H1 (cell line): Measurements from ENCODE around the gene PEX14. TPM values are rescaled to one million over a fixed set of nuclear protein-coding genes. Genes with fewer than 3 reads are reported as not detected.
A peak's percentile ranks its signal among the peaks of the same experiment; 100 is the strongest.

Experiments used
- CTCF ChIA-PET: fragments of 300-600 bp; sonication (Branson Sonifier 250); formaldehyde crosslinking; loops from one replicate; lab custom pipeline; 2021; ENCODE audit not compliant: partially characterized antibody; lab: Charles Lee
- POLR2A ChIA-PET: fragments of 300-600 bp; sonication (Branson Sonifier 250); formaldehyde crosslinking; loops from one replicate; lab custom pipeline; 2021; ENCODE audit warnings: inconsistent platforms; ENCODE audit not compliant: partially characterized antibody; lab: Charles Lee
- DNase-seq, 2 experiments: peaks; one replicate each; pipeline versions ENCODE4 v3.0.0 to v3.0.0-alpha.2; 2010 to 2022; ENCODE audit warnings: low spot score in 2 of 2, low read depth in 1 of 2, mixed read lengths in 1 of 2
- FAIRE-seq: peaks from 2 replicates; lab custom pipeline; 2011; peaks lifted over from hg19 to GRCh38; lab: Jason Lieb, UNC
- H2AFZ ChIP-seq: 2 replicates; pipeline ENCODE4 v1.8.1; 2012; ENCODE audit warnings: low read length, inconsistent platforms
- H2AK5ac ChIP-seq: 2 replicates; pipeline ENCODE4 v1.6.1; 2013; ENCODE audit warnings: low read depth, low read length
- H2BK120ac ChIP-seq: replicated peaks from 2 replicates; pipeline ENCODE3; 2013; ENCODE audit warnings: low read depth, low read length, inconsistent platforms
- H2BK12ac ChIP-seq: 2 replicates; pipeline ENCODE4 v1.6.1; 2013; ENCODE audit warnings: low read depth, low read length
- H2BK15ac ChIP-seq: 2 replicates; pipeline ENCODE4 v1.6.1; 2013; ENCODE audit warnings: low read length
- H2BK20ac ChIP-seq: 2 replicates; pipeline ENCODE4 v1.6.1; 2013; ENCODE audit warnings: low read length
- H2BK5ac ChIP-seq: 2 replicates; pipeline ENCODE4 v1.6.1; 2013; ENCODE audit warnings: low read depth, low read length
- H3K14ac ChIP-seq: 2 replicates; pipeline ENCODE4 v1.6.1; 2013; ENCODE audit warnings: inconsistent platforms; ENCODE audit not compliant: insufficient read length
- H3K18ac ChIP-seq: 2 replicates; pipeline ENCODE4 v1.6.1; 2013; ENCODE audit warnings: low read length; ENCODE audit errors: extremely low read depth
- H3K23ac ChIP-seq: 2 replicates; pipeline ENCODE4 v1.6.1; 2013; ENCODE audit warnings: inconsistent platforms; ENCODE audit not compliant: insufficient read length
- H3K23me2 ChIP-seq: 2 replicates; pipeline ENCODE4 v1.6.1; 2013; ENCODE audit warnings: low read depth, low read length
- H3K27ac ChIP-seq: 2 replicates; pipeline ENCODE4 v1.6.1; 2011; ENCODE audit warnings: low read depth, low read length, inconsistent platforms
- H3K27me3 ChIP-seq, 4 experiments: replicated peaks in 1 of 4; 1 replicate in 1 of 4; 2 replicates in 3 of 4; pipeline versions ENCODE4 v1.6.1 to v1.8.1; 2011 to 2013; ENCODE audit warnings: low read length in 3 of 4, mild to moderate bottlenecking in 3 of 4, inconsistent platforms in 2 of 4, mixed read lengths in 2 of 4, moderate library complexity in 1 of 4; ENCODE audit not compliant: control insufficient read depth in 3 of 4, insufficient read depth in 3 of 4; ENCODE audit errors: extremely low read depth in 1 of 4
- H3K36me3 ChIP-seq, 4 experiments: 2 replicates each; pipeline versions ENCODE4 v1.6.1 to v1.8.1; 2011 to 2013; ENCODE audit warnings: mild to moderate bottlenecking in 4 of 4, low read length in 3 of 4, moderate library complexity in 2 of 4, control low read depth in 1 of 4, inconsistent platforms in 1 of 4; ENCODE audit not compliant: insufficient read depth in 4 of 4, control insufficient read depth in 2 of 4
- H3K4ac ChIP-seq: replicated peaks from 2 replicates; pipeline ENCODE3; 2013; ENCODE audit warnings: low read length, low read depth, mixed read lengths, inconsistent platforms; ENCODE audit not compliant: insufficient read length
- H3K4me1 ChIP-seq, 4 experiments: replicated peaks in 1 of 4; 1 replicate in 1 of 4; 2 replicates in 3 of 4; pipeline versions ENCODE4 v1.6.1 to v1.8.1; 2011 to 2013; ENCODE audit warnings: low read length in 3 of 4, inconsistent platforms in 2 of 4, mixed read lengths in 1 of 4; ENCODE audit not compliant: insufficient read depth in 4 of 4, control insufficient read depth in 3 of 4
- H3K4me2 ChIP-seq, 2 experiments: 2 replicates each; pipeline versions ENCODE4 v1.6.1 to v1.8.1; 2011 to 2013; ENCODE audit warnings: low read depth in 2 of 2, low read length in 2 of 2, control low read depth in 1 of 2, inconsistent platforms in 1 of 2, mild to moderate bottlenecking in 1 of 2; ENCODE audit not compliant: insufficient read depth in 1 of 2
- H3K4me3 ChIP-seq, 4 experiments: fragments of 200-600, 300-600 bp in 1 of 4; sonication (generic), shearing (Covaris generic), sonication (Bioruptor Twin) in 1 of 4; 2 replicates each; pipeline versions ENCODE4 v1.5.1 to v1.8.1; 2011 to 2016; ENCODE audit warnings: low read length in 4 of 4, low read depth in 3 of 4, control low read depth in 2 of 4, inconsistent platforms in 2 of 4, mild to moderate bottlenecking in 2 of 4, mixed read lengths in 1 of 4, moderate library complexity in 1 of 4; ENCODE audit not compliant: insufficient read depth in 2 of 4; ENCODE audit errors: extremely low read depth in 1 of 4
- H3K56ac ChIP-seq: replicated peaks from 2 replicates; pipeline ENCODE3; 2013; ENCODE audit warnings: low read depth, mild to moderate bottlenecking, mixed read lengths, low read length, inconsistent platforms; ENCODE audit not compliant: insufficient read length
- H3K79me1 ChIP-seq: 2 replicates; pipeline ENCODE4 v1.6.1; 2013; ENCODE audit warnings: low read depth, low read length, control low read depth
- H3K79me2 ChIP-seq, 2 experiments: 2 replicates each; pipeline versions ENCODE4 v1.6.1 to v1.8.1; 2012 to 2013; ENCODE audit warnings: low read length in 2 of 2, mild to moderate bottlenecking in 2 of 2, inconsistent platforms in 1 of 2; ENCODE audit not compliant: insufficient read depth in 2 of 2, control insufficient read depth in 1 of 2
- H3K9ac ChIP-seq, 4 experiments: replicated peaks in 1 of 4; 1 replicate in 1 of 4; 2 replicates in 3 of 4; pipeline versions ENCODE4 v1.6.1 to v1.8.1; 2011 to 2013; ENCODE audit warnings: low read depth in 3 of 4, low read length in 3 of 4, control low read depth in 2 of 4, mild to moderate bottlenecking in 2 of 4, moderate library complexity in 2 of 4, inconsistent platforms in 1 of 4; ENCODE audit errors: extremely low read depth in 1 of 4
- H3K9me3 ChIP-seq, 2 experiments: 2 replicates each; pipeline versions ENCODE4 v1.6.1 to v1.8.1; 2012 to 2013; ENCODE audit warnings: mild to moderate bottlenecking in 2 of 2, moderate library complexity in 2 of 2, control low read depth in 1 of 2, inconsistent platforms in 1 of 2, low read depth in 1 of 2, low read length in 1 of 2, mixed read lengths in 1 of 2; ENCODE audit not compliant: insufficient read depth in 2 of 2
- H4K20me1 ChIP-seq, 2 experiments: replicated peaks in 1 of 2; 2 replicates each; pipeline versions ENCODE3 to v1.8.1; 2011 to 2013; ENCODE audit warnings: inconsistent platforms in 2 of 2, low read length in 2 of 2, mild to moderate bottlenecking in 1 of 2; ENCODE audit not compliant: insufficient read depth in 2 of 2, control insufficient read depth in 1 of 2
- H4K5ac ChIP-seq: 2 replicates; pipeline ENCODE4 v1.6.1; 2013; ENCODE audit warnings: low read length, low read depth, mixed read lengths, inconsistent platforms; ENCODE audit not compliant: insufficient read length
- H4K8ac ChIP-seq: 2 replicates; pipeline ENCODE4 v1.8.0; 2013; ENCODE audit warnings: mild to moderate bottlenecking, moderate library complexity, low read length, inconsistent platforms; ENCODE audit not compliant: insufficient read depth; ENCODE audit errors: extremely low read depth
- H4K91ac ChIP-seq: replicated peaks from 2 replicates; pipeline ENCODE3; 2013; ENCODE audit warnings: low read length, mixed read lengths, inconsistent platforms; ENCODE audit not compliant: insufficient read length
- BRCA1 ChIP-seq: IDR thresholded peaks from 2 replicates; pipeline ENCODE4 v1.6.1; 2012; ENCODE audit warnings: low read depth, low read length, improper control_type of control experiment
- GABPA ChIP-seq: IDR thresholded peaks from 2 replicates; pipeline ENCODE4 v1.6.1; 2011; ENCODE audit warnings: mild to moderate bottlenecking, low read length, moderate library complexity, borderline replicate concordance; ENCODE audit not compliant: insufficient read depth
- NANOG ChIP-seq: IDR thresholded peaks from 2 replicates; pipeline ENCODE4 v1.6.1; 2011; ENCODE audit warnings: low read length, low read depth, mild to moderate bottlenecking, inconsistent platforms; ENCODE audit not compliant: insufficient read depth, poor library complexity, severe bottlenecking
- whole genome bisulfite sequencing, 2 experiments: shearing (Covaris generic) in 1 of 2; methylation state at CpG; one replicate each; pipeline versions ENCODE4 v1.1.6 to v1.1.7; 2013 to 2015; ENCODE audit warnings: low lambda C conversion rate in 2 of 2, mixed read lengths in 2 of 2, inconsistent platforms in 1 of 2, low coverage in 1 of 2, missing lambda C conversion rate in 1 of 2; ENCODE audit not compliant: insufficient replicate concordance in 2 of 2, insufficient coverage in 1 of 2, insufficient read length in 1 of 2; ENCODE audit errors: extremely low coverage in 1 of 2, missing lambda C conversion rate in 1 of 2; 5-methylcytosine and 5-hydroxymethylcytosine counted together
- polyA plus RNA-seq, 7 experiments: library from polyadenylated mRNA; depleted of rRNA in 3 of 7; stranded (reverse) in 5 of 7; unstranded in 2 of 7; fragments of >200 nt in 5 of 7; fragments of 200-250 nt in 2 of 7; gene quantifications; 1 replicate in 5 of 7; 2 replicates in 1 of 7; 4 replicates in 1 of 7; pipeline versions ENCODE4 v1.2.1 to v1.2.3, GENCODE V29; 2011 to 2013; ENCODE audit warnings: missing spikeins in 2 of 7, mixed read lengths in 2 of 7
- total RNA-seq: library from RNA; stranded (reverse); fragmentation: NEBNext Ultra II Directional; extraction: Animal tissue kit (Norgen Biotek cat#: 25700); gene quantifications from 2 replicates; pipeline ENCODE4 v1.2.1, GENCODE V29; 2021

The PEX14 gene
- total and polyA plus RNA-seq, 2 of the 8 experiments (the other 6 are each of a cell fraction or from before 2014, with no cell fraction given) = 13.0 to 19.8 TPM

DNA sequence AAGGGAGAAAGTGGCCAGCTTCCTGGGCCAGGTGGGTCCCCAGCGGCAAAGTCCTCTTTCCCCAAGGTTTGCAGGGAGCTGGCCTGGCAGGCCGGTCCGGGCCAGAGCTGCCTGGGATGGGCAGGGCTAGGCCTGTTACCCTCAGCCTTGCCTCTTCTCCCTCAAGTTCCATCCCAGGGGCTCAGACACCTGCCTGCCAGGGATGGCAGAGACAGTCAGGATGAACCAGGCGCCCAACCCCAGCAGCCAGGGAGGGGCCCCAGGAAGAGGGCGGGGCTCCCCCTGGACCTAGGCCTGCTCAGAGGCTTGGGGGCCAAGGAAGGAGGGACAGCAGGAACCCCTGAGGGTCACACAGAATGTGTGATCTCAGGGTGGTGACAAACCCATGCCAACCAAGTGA is 201.1 kb downstream of the PEX14 start:
- H4K91ac ChIP-seq = no peak overlapping the region
- H3K27me3 ChIP-seq = no peaks in the 10 kb centered on the region
- TF ChIP-seq BRCA1 (no peak), NANOG (no peak), GABPA (no peak)
- no peaks in the 10 kb centered on the region for H3K9me3 ChIP-seq
- H3K79me1 ChIP-seq = no peaks in the 10 kb centered on the region
- H3K79me2 ChIP-seq = no peaks in the 10 kb centered on the region
- no peak overlapping the region for H3K56ac ChIP-seq
- H3K4me1 ChIP-seq = peaks cover 0 to 41% (median 28%) of the 10 kb centered on the region in 4 experiments; a peak in 6 of 7 replicates
- WGBS, 2 experiments = 80% methylated on average over 5 of the region's 5 CpGs; no CpG with 5 or more reads in 1 of the 2 experiments
- no peak overlapping the region for H3K4ac ChIP-seq
- no peak overlapping the region for H4K5ac ChIP-seq
- H4K8ac ChIP-seq = no peak overlapping the region; the same call in 1 of the 2 replicates
- H3K9ac ChIP-seq = no peak overlapping the region
- H3K4me3 ChIP-seq = no peak overlapping the region
- no peak overlapping the region for H2AFZ ChIP-seq
- no peaks in the 10 kb centered on the region for H3K23me2 ChIP-seq
- no peak overlapping the region for H2BK120ac ChIP-seq
- no peak overlapping the region for H2AK5ac ChIP-seq
- H3K27ac ChIP-seq = no peak overlapping the region
- H4K20me1 ChIP-seq = peaks cover 0 to 2% of the 10 kb centered on the region in 2 experiments
- H3K14ac ChIP-seq = no peak overlapping the region
- H2BK15ac ChIP-seq = no peak overlapping the region
- DNase-seq (no peak), FAIRE-seq (no peak)
- no peak overlapping the region for H3K4me2 ChIP-seq
- H2BK5ac ChIP-seq = no peak overlapping the region
- H3K23ac ChIP-seq = no peak overlapping the region
- POLR2A ChIA-PET = no interaction called here
- H3K36me3 ChIP-seq = 0 out of 8 replicates have a peak, but pooled peaks cover 0 to 2% (median 0%) of the 10 kb centered on the region in 4 experiments
- CTCF ChIA-PET = interaction anchor here (0.7 to 3.3 kb wide), 6 partner anchors 38 to 266 kb away, joined by 3 to 10 read pairs (median 3); no protein-coding TSS in a partner anchor
- H2BK12ac ChIP-seq = 0 out of 2 replicates have a peak overlapping the region, but pooled peaks have one; percentile 27
- no peak overlapping the region; the same call in none of the 2 replicates for H3K18ac ChIP-seq
- H2BK20ac ChIP-seq = no peak overlapping the region
